Measurements from ENCODE around the gene PSORS1C2.

GRCh38 chr6:31179042-31179386 is 40.1 kb upstream of the PSORS1C2 start:
- TF ChIP-seq POLR2A (IDR thresholded peaks at IDR 0.05; ENCODE audit: low read depth, low read length) (no peak), SPI1 (IDR thresholded peaks at IDR 0.05; ENCODE audit: low read depth, low read length) (no peak), POLR2AphosphoS5 (IDR thresholded peaks at IDR 0.05; ENCODE audit: low read depth, low read length) (no peak), TAF1 (IDR thresholded peaks at IDR 0.05; ENCODE audit: low read depth, low read length) (no peak), PAX5 (IDR thresholded peaks at IDR 0.05; ENCODE audit: insufficient read depth, low read length, severe bottlenecking) (no peak)
